ENCODE results near the gene GDI1. TPM values are rescaled to one million over a fixed set of nuclear protein-coding genes. Genes with fewer than 3 reads are reported as not detected.

GDI1 gene
- total RNA-seq, 5 donors from 2014 or later (not counting 1 experiment from before 2014, with no cell fraction given) = 117 to 208 (median 182) TPM

DNA sequence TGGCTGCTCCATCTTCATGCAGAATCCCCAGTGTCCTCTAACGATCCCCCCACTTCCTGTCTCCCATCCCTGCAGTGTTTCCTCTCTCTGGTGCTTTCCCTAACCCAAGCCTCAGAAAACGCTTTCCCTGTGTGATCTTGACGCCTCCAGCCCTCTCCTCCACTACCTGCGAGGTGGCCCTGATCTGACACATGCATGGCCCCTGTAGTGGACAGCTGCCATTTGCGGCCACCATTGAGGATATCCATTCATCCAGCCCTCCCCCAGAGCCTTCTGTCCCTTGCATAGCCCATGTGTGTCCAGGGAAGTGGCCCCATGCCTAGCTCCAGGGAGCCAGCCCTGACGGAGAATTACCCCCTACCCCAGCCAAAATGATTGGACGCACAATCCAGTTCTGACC lies 46.4 kb downstream of the GDI1 start:
- H3K36me3 Mint-ChIP-seq = no peaks in the 10 kb centered on the region
- no peaks in the 10 kb centered on the region for H3K9me3 Mint-ChIP-seq
- peak overlapping the region; percentile 34 to 49 for H3K27ac Mint-ChIP-seq
- no peaks in the 10 kb centered on the region for H3K9me3 ChIP-seq
- DNase-seq (no peak), ATAC-seq (replicated peaks in 1 of 4) (no peak)
- peak overlapping the region in 1 of 3 donors; percentile 28 for H3K4me3 Mint-ChIP-seq
- H3K27ac ChIP-seq (ENCODE audit: low read length) = no peak overlapping the region
- WGBS (ENCODE audit: insufficient coverage) = 71% methylated on average over 3 of the region's 7 CpGs
- H3K4me1 ChIP-seq (ENCODE audit: control insufficient read depth in 1 of 2, extremely low read depth in 1 of 2, insufficient read depth in 2 of 2, low read length in 2 of 2) = peaks cover 0 to 58% of the 10 kb centered on the region in 2 experiments
- peaks cover 26 to 31% (median 30%) of the 10 kb centered on the region in 3 donors for H3K4me1 Mint-ChIP-seq
- ChIA-PET POLR2A (no interaction called here), CTCF (interaction anchor here in 1 of 2 donors (0.7 kb wide), 1 partner anchor 42 kb away, joined by 4 read pairs; no protein-coding TSS in a partner anchor)
- H3K36me3 ChIP-seq (ENCODE audit: control insufficient read depth in 2 of 2, extremely low read depth in 1 of 2, insufficient read depth in 1 of 2, low read length in 1 of 2) = peaks cover 0 to 21% of the 10 kb centered on the region in 2 donors
- no peaks in the 10 kb centered on the region for H3K27me3 ChIP-seq (replicated peaks in 1 of 2; ENCODE audit: control insufficient read depth in 2 of 2, extremely low read depth in 1 of 2, insufficient read depth in 2 of 2, low read length in 1 of 2)
- H3K4me3 ChIP-seq (ENCODE audit: control insufficient read depth in 1 of 2, extremely low read depth in 1 of 2, low read length in 1 of 2) = no peak overlapping the region
- H3K27me3 Mint-ChIP-seq = peaks cover 0 to 12% of the 10 kb centered on the region in 2 donors

DNA sequence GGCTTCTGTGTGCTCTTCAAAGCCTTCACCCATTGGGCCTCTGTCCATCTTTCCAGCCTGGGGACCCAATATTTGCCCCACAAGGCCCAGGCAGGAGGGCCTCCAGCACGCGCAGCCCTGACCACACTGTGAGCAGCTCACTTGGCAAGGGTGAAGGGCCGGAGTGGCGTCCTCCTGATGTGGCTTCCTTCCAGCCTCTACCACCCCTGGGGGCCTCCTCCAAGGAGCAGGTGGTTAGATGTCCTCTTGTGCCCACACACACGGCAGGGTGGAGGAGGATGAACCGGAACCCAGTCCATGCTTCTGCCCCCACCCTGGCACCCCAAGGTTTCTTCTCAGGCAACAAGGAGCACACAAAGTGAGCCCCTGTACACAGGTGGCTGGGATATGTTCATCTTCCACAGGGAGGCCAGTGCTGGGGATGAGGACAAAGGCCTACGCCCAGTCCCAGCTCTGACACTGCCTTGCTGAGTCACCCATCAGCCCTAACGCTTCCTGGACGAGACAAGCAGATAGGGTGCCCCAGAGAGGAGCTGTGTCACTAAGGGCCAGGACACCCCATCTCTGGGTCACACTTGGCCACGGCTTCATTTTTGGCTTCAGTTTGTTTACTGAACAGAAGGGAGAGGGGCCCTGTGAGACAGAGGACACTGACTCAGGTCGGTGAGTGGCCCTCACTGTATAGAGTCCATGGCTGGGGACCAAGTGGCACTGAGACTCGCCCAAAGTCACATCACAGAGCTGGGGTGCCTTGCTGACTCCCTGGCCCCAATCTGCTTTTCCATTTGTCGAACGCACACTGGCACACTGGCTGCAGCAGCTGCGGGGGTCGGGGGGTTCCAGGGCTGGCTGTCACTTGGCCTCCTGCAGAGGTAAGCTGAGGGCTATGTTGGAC lies 47.5 kb downstream of the GDI1 start:
- DNase-seq (no peak), ATAC-seq (replicated peaks in 1 of 4) (no peak)
- CTCF ChIA-PET = no interaction called here
- peaks cover 0 to 24% of the 10 kb centered on the region in 2 donors for H3K36me3 ChIP-seq (ENCODE audit: control insufficient read depth in 2 of 2, extremely low read depth in 1 of 2, insufficient read depth in 1 of 2, low read length in 1 of 2)
- POLR2A ChIA-PET = no interaction called here
- Mint-ChIP-seq H3K9me3 (no peaks in the 10 kb centered on the region), H3K36me3 (no peaks in the 10 kb centered on the region), H3K27me3 (peaks cover 0 to 12% of the 10 kb centered on the region in 2 donors), H3K27ac (peak overlapping the region; percentile 23 to 66), H3K4me3 (peak overlapping the region in 2 of 3 donors; percentile 3 to 61), H3K4me1 (peaks cover 25 to 37% (median 36%) of the 10 kb centered on the region in 3 donors)
- WGBS (ENCODE audit: insufficient coverage) = 78% methylated on average over 3 of the region's 16 CpGs
- H3K27ac ChIP-seq (ENCODE audit: low read length) = no peak overlapping the region
- peaks cover 0 to 62% of the 10 kb centered on the region in 2 experiments for H3K4me1 ChIP-seq (ENCODE audit: control insufficient read depth in 1 of 2, extremely low read depth in 1 of 2, insufficient read depth in 2 of 2, low read length in 2 of 2)
- no peak overlapping the region for H3K4me3 ChIP-seq (ENCODE audit: control insufficient read depth in 1 of 2, extremely low read depth in 1 of 2, low read length in 1 of 2)
- no peaks in the 10 kb centered on the region for H3K27me3 ChIP-seq (replicated peaks in 1 of 2; ENCODE audit: control insufficient read depth in 2 of 2, extremely low read depth in 1 of 2, insufficient read depth in 2 of 2, low read length in 1 of 2)
- H3K9me3 ChIP-seq = no peaks in the 10 kb centered on the region

DNA sequence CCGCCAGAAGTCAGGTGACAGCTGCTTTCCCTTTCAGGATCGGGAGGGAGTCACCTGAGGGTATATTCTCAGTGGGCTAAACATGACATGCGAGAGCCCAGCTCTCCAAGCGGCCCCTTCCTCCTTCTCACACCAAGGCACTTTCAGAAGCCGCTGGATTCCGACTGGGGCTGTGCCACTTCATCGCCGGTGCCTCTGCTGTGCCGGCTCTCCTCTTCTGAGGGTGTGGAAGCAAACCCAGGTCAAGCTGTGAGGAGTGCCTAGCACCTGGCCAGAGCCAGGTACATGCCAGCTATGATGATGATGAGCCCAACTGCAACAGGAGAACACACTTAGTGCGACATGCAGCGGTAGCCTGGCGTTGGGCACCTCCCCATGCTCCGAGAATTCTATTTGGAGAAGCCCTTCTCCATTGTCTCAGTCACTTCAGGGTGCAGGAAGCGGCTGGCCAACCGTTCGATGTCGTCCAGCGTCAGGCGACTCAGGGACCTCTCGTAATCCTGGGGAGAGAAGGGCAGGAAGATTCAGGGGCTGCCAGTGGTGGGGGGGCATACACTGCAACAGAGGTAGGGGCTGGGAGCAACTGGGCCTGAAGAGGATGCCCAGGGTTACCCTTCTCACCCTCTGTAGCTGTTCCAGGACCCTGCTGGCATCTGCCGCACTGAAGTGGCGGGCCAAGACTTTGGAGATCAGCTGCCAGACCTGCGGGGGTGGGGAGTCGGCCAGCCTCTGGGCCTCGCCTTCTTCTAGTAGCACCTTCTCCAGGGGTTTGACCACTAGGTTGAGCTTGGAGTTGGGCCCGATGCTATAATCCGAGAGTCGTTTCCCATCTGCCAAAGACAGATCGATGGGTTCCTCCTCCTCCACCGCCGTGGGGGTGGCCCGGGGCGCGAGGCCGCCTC lies 48.4 kb downstream of the GDI1 start:
- CTCF ChIA-PET = interaction anchor here in 1 of 2 donors (0.7 kb wide), 1 partner anchor 776 kb away, joined by 5 read pairs; no protein-coding TSS in a partner anchor
- 5% methylated on average over 11 of the region's 35 CpGs for WGBS (ENCODE audit: insufficient coverage)
- peak overlapping the region; percentile 61 to 73 (median 67) for H3K4me3 Mint-ChIP-seq

DNA sequence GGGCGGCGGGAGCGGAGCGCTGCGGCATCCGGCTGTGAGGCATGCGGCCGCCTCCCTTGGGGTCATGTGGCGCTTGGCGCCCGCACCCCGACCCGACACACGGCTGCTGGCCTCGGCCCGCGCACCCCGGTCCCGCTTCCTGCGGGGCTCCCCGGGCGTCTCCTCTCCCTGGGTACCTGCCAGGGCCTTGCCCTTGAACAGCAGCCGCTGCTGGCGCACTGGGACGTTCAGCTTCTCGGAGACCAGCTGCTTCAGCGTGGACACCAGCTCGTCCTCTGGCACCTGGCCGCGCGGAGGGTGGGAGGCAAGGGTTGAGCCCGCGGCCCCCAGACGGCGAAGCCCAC lies 49.1 kb downstream of the GDI1 start:
- Histone ChIP-seq H3K4me1 (ENCODE audit: control insufficient read depth in 1 of 2, extremely low read depth in 1 of 2, insufficient read depth in 2 of 2, low read length in 2 of 2) (peaks cover 0 to 65% of the 10 kb centered on the region in 2 experiments), H3K9me3 (no peaks in the 10 kb centered on the region), H3K4me3 (ENCODE audit: control insufficient read depth in 1 of 2, extremely low read depth in 1 of 2, low read length in 1 of 2) (peak overlapping the region in 1 of 2 donors; percentile 56), H3K36me3 (ENCODE audit: control insufficient read depth in 2 of 2, extremely low read depth in 1 of 2, insufficient read depth in 1 of 2, low read length in 1 of 2) (peaks cover 0 to 24% of the 10 kb centered on the region in 2 donors), H3K27me3 (replicated peaks in 1 of 2; ENCODE audit: control insufficient read depth in 2 of 2, extremely low read depth in 1 of 2, insufficient read depth in 2 of 2, low read length in 1 of 2) (no peaks in the 10 kb centered on the region), H3K27ac (ENCODE audit: low read length) (no peak overlapping the region)
- peak; percentile 5 to 26 (median 12) for ATAC-seq (replicated peaks in 1 of 4)
- H3K9me3 Mint-ChIP-seq = no peaks in the 10 kb centered on the region
- peaks cover 0 to 12% of the 10 kb centered on the region in 2 donors for H3K27me3 Mint-ChIP-seq
- no peak overlapping the region for H3K27ac Mint-ChIP-seq
- peak overlapping the region; percentile 41 to 61 (median 50) for H3K4me3 Mint-ChIP-seq
- ChIA-PET POLR2A (no interaction called here), CTCF (interaction anchor here in 1 of 2 donors (0.7 kb wide), 1 partner anchor 776 kb away, joined by 5 read pairs; no protein-coding TSS in a partner anchor)
- under 1% methylated on average over 23 of the region's 35 CpGs for WGBS (ENCODE audit: insufficient coverage)
- no peaks in the 10 kb centered on the region for H3K36me3 Mint-ChIP-seq
- peaks cover 28 to 39% (median 39%) of the 10 kb centered on the region in 3 donors for H3K4me1 Mint-ChIP-seq
- DNase-seq = peak in 22 of 35 experiments; percentile 3 to 56 (median 22)

More for the DNA sequence above, 48.4 kb downstream of the GDI1 start:
- H3K36me3 Mint-ChIP-seq = no peaks in the 10 kb centered on the region
- Histone ChIP-seq H3K36me3 (ENCODE audit: control insufficient read depth in 2 of 2, extremely low read depth in 1 of 2, insufficient read depth in 1 of 2, low read length in 1 of 2) (peaks cover 0 to 24% of the 10 kb centered on the region in 2 donors), H3K4me1 (ENCODE audit: control insufficient read depth in 1 of 2, extremely low read depth in 1 of 2, insufficient read depth in 2 of 2, low read length in 2 of 2) (peaks cover 0 to 62% of the 10 kb centered on the region in 2 experiments), H3K4me3 (ENCODE audit: control insufficient read depth in 1 of 2, extremely low read depth in 1 of 2, low read length in 1 of 2) (peak overlapping the region in 1 of 2 donors; percentile 36), H3K27ac (ENCODE audit: low read length) (peak overlapping the region; percentile 53), H3K27me3 (replicated peaks in 1 of 2; ENCODE audit: control insufficient read depth in 2 of 2, extremely low read depth in 1 of 2, insufficient read depth in 2 of 2, low read length in 1 of 2) (no peaks in the 10 kb centered on the region), H3K9me3 (no peaks in the 10 kb centered on the region)
- no peak for DNase-seq
- ATAC-seq (replicated peaks in 1 of 4) = no peak
- POLR2A ChIA-PET = no interaction called here
- peaks cover 0 to 12% of the 10 kb centered on the region in 2 donors for H3K27me3 Mint-ChIP-seq
- peaks cover 28 to 39% (median 38%) of the 10 kb centered on the region in 3 donors for H3K4me1 Mint-ChIP-seq
- H3K9me3 Mint-ChIP-seq = no peaks in the 10 kb centered on the region
- peak overlapping the region in 1 of 2 donors; percentile 44 for H3K27ac Mint-ChIP-seq

DNA sequence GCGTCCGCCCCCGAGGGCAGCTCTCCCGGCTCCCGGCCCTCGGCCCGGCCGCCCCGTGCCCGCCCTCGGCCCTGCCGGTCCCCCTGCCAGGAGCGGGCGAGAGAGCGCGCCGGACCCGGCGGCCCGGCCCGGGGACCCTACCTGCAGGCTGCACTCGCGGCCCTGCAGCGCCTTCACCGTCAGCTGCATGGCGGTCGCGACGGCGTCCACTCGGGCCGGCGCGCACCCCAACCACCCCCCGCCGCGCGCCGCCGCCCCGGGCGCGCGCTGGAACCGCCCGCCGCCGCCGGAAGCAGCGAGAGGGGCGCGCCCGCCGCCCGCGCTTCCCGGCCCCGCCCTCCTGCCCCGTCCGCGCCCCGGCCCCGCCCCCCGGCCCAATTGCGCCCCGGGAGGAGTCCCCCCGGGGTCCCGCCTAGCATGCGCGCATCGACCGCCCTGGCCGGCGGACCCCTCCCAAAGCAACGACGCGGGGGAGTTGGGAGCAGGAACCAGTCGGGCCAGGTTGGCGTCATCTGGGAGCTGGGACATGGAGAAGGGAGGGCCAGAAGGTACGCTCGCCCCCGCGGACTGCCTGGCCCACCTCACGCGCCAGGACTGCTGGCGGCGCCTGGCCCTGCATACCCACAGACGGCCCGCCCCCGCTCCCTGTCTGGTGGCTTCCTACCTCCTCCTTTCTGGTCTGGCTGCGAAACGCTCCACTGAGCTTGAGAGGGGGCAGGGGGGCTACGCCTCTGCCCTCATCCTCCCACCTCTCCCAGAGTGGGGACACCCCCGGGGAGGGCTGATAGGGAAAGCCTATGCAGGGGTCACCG lies 49.6 kb downstream of the GDI1 start, which contains the start of gene UBL4A:
Gene UBL4A, minus strand, starts transcription at position 220 of the 812 bp plus-strand sequence. Its CDS starts 31 bp downstream, at position 189.
- Mint-ChIP-seq H3K4me3 (peak within 1 kb of the TSS; percentile 75 to 82 (median 79)), H3K27ac (peak within 1 kb of the TSS; percentile 85 to 86), H3K4me1 (peaks cover 28 to 39% (median 39%) of the 10 kb centered on the region in 3 donors), H3K36me3 (no peaks in the 10 kb centered on the region), H3K9me3 (no peaks in the 10 kb centered on the region), H3K27me3 (peaks cover 0 to 12% of the 10 kb centered on the region in 2 donors)
- 0% methylated on average over 46 of the region's 95 CpGs for WGBS (ENCODE audit: insufficient coverage)
- Histone ChIP-seq H3K4me3 (ENCODE audit: control insufficient read depth in 1 of 2, extremely low read depth in 1 of 2, low read length in 1 of 2) (peak within 1 kb of the TSS in 1 of 2 donors; percentile 56), H3K9me3 (no peaks in the 10 kb centered on the region), H3K27me3 (replicated peaks in 1 of 2; ENCODE audit: control insufficient read depth in 2 of 2, extremely low read depth in 1 of 2, insufficient read depth in 2 of 2, low read length in 1 of 2) (no peaks in the 10 kb centered on the region), H3K36me3 (ENCODE audit: control insufficient read depth in 2 of 2, extremely low read depth in 1 of 2, insufficient read depth in 1 of 2, low read length in 1 of 2) (peaks cover 0 to 24% of the 10 kb centered on the region in 2 donors), H3K4me1 (ENCODE audit: control insufficient read depth in 1 of 2, extremely low read depth in 1 of 2, insufficient read depth in 2 of 2, low read length in 2 of 2) (peaks cover 0 to 69% of the 10 kb centered on the region in 2 experiments), H3K27ac (ENCODE audit: low read length) (peak within 1 kb of the TSS; percentile 53)
- ChIA-PET POLR2A (no interaction called here), CTCF (no interaction called here)
- peak in 23 of 35 experiments; percentile 10 to 72 (median 29) for DNase-seq
- peak; percentile 30 to 44 (median 37) for ATAC-seq (replicated peaks in 1 of 4)
